ENCODE data around the gene INPP5B. TPM values are rescaled to one million over a fixed set of nuclear protein-coding genes. Genes with fewer than 3 reads are reported as not detected.

The INPP5B gene
- total RNA-seq, 3 donors from 2014 or later = 21.5 to 37.9 (median 28.1) TPM

DNA sequence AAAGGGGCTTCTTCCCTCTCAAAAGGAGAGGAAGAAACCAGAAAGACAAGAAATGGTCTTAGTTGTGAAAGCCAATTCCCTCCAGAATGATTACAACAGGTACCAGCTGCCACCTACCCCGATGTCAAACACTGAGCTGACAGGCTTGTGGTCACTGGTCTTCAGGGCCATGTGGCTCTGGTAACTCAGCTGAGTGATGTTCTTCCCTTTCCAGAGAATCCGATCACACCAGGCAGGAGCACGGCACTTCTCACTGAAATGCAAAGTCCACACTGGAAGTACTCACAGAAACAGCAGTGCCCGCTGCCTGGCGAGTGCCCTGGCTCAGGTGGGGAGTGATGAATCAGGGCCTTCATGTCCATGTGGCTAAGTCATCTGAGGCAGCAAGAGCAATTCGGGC is 68.8 kb downstream of the INPP5B start:
- no peak for ATAC-seq
- TF ChIP-seq, protein P1, sequence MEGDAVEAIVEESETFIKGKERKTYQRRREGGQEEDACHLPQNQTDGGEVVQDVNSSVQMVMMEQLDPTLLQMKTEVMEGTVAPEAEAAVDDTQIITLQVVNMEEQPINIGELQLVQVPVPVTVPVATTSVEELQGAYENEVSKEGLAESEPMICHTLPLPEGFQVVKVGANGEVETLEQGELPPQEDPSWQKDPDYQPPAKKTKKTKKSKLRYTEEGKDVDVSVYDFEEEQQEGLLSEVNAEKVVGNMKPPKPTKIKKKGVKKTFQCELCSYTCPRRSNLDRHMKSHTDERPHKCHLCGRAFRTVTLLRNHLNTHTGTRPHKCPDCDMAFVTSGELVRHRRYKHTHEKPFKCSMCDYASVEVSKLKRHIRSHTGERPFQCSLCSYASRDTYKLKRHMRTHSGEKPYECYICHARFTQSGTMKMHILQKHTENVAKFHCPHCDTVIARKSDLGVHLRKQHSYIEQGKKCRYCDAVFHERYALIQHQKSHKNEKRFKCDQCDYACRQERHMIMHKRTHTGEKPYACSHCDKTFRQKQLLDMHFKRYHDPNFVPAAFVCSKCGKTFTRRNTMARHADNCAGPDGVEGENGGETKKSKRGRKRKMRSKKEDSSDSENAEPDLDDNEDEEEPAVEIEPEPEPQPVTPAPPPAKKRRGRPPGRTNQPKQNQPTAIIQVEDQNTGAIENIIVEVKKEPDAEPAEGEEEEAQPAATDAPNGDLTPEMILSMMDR (IDR thresholded peaks at IDR 0.05) = no peak
- H3K36me3 ChIP-seq (ENCODE audit: low read depth) = peaks cover 25% of the 10 kb centered on the region
- no peak overlapping the region for H3K4me3 ChIP-seq
- no peaks in the 10 kb centered on the region for H3K9me3 ChIP-seq
- H3K4me1 ChIP-seq (ENCODE audit: low read depth) = no peaks in the 10 kb centered on the region
- no peak for DNase-seq
- intact Hi-C loops (cut with DNase I, micrococcal nuclease) = no loop called here

DNA sequence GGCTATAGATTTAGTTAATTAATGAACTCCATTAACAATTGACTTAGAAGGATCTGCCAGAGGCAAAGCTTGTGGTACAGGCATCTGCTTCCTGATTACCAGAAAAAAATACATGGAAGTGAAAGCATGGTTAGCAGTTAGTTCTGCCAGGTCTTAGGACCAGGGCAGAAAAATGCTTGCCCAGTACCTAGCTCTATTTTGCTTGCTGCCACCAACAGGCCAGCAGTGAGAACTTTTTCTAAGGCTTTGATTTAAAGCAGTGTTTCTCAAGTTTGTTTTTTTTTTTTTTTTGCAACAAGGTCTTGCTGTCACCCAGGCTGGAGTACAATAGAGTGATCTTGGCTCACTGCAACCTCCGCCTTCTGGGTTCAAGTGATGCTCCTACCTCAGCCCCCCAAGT is 71.0 kb downstream of the INPP5B start:
- intact Hi-C loops (cut with DNase I, micrococcal nuclease) = no loop called here
- no peak for DNase-seq
- TF ChIP-seq, protein P1 (IDR thresholded peaks at IDR 0.05) = no peak
- H3K36me3 ChIP-seq (ENCODE audit: low read depth) = peaks cover 22% of the 10 kb centered on the region
- no peak for ATAC-seq
- no peaks in the 10 kb centered on the region for H3K4me1 ChIP-seq (ENCODE audit: low read depth)
- no peaks in the 10 kb centered on the region for H3K9me3 ChIP-seq
- no peak overlapping the region for H3K4me3 ChIP-seq

DNA sequence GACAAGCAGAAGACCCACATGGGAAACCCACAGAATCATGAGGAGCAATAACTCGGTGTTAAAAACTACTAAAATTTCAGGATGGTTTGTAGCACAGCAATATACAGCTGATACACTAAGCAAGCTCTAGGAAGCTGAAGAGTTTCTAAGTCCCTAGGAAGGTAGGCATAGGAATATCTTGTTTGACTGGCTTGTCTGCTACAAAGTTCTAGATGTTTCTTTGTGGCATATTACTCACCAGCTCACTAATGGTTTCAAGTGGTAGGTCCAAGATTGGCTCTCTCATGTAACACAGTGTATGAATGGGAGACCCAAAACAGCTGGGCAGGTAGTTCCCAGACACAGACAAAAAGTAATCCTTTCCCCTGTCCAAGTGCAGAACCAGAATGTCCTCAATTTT is 74.2 kb downstream of the INPP5B start:
- TF ChIP-seq, protein P1 (IDR thresholded peaks at IDR 0.05) = no peak
- no peak overlapping the region for H3K4me3 ChIP-seq
- H3K4me1 ChIP-seq (ENCODE audit: low read depth) = no peaks in the 10 kb centered on the region
- no peaks in the 10 kb centered on the region for H3K9me3 ChIP-seq
- intact Hi-C loops (cut with DNase I, micrococcal nuclease) = no loop called here
- ATAC-seq = no peak
- peaks cover 14% of the 10 kb centered on the region for H3K36me3 ChIP-seq (ENCODE audit: low read depth)
- DNase-seq = no peak

DNA sequence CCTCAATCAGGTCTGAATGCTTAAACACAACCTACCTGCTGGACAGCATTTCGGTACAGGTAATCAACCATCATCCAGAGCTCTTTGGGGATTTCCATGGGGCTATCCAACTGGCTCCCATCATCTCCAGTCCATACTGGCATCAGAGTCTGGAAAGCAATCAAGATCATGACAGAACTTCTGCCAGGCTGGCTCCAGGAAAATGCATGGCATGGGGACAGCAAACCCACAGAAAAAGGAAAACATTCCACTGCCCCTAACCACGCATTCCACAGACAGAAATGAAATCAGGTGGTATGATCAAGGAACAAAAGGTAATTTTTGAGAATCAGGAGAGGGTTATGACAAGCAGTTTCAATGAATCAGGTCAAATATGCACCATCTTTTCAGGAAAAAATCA is 78.4 kb downstream of the INPP5B start:
- no peak for DNase-seq
- H3K9me3 ChIP-seq = no peaks in the 10 kb centered on the region
- intact Hi-C loops (cut with DNase I, micrococcal nuclease) = no loop called here
- no peak overlapping the region for H3K4me3 ChIP-seq
- H3K36me3 ChIP-seq (ENCODE audit: low read depth) = peaks cover 6% of the 10 kb centered on the region
- H3K4me1 ChIP-seq (ENCODE audit: low read depth) = no peaks in the 10 kb centered on the region
- TF ChIP-seq, protein P1 (IDR thresholded peaks at IDR 0.05) = no peak
- ATAC-seq = no peak

- no peaks in the 10 kb centered on the region for H3K36me3 ChIP-seq (ENCODE audit: low read depth)
- H3K4me1 ChIP-seq (ENCODE audit: low read depth) = no peaks in the 10 kb centered on the region
- no peak overlapping the region for H3K4me3 ChIP-seq
- no peak for ATAC-seq
- intact Hi-C loops (cut with DNase I, micrococcal nuclease) = no loop called here
- no peak for DNase-seq
- TF ChIP-seq, protein P1 (IDR thresholded peaks at IDR 0.05) = no peak
- H3K9me3 ChIP-seq = no peaks in the 10 kb centered on the region
Observed at GRCh38 chr1:37867784-37868183, 79.1 kb downstream of the INPP5B start.

DNA sequence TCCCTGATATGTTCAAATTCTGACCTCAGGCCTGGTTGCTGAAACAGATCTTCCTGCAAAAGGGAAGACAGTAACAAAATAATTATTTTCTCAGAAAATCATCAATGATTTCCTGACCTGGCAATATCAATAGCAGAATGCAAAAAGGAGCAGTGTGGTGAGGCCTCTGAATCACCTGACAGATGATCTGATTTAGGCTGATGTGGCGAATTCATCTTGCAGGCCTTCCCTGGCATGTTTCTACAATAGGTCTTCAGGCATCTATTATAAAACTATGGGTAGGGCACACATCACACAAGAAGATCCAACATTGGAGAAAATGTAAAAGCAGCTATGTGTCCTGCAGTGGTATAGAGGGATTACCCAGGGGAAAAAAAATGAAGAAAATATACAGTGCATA is 80.4 kb downstream of the INPP5B start:
- Histone ChIP-seq H3K9me3 (no peaks in the 10 kb centered on the region), H3K4me1 (ENCODE audit: low read depth) (no peaks in the 10 kb centered on the region), H3K36me3 (ENCODE audit: low read depth) (no peaks in the 10 kb centered on the region), H3K4me3 (no peak overlapping the region)
- DNase-seq = no peak
- ATAC-seq = no peak
- intact Hi-C loops (cut with DNase I, micrococcal nuclease) = no loop called here
- TF ChIP-seq, protein P1 (IDR thresholded peaks at IDR 0.05) = no peak
